A673 (cell line): ENCODE measurements around the gene CDC45. TPM values are rescaled to one million over a fixed set of nuclear protein-coding genes. Genes with fewer than 3 reads are reported as not detected.

Experiments
- BruUV-seq: library from RNA; stranded (reverse); fragments of 400-500 nt; replicated peaks from 2 replicates; lab custom pipeline; 2021; lab: Mats Ljungman, UMichigan
- CTCF ChIA-PET: fragments of 300-600 bp; sonication (Branson Sonifier 250); formaldehyde crosslinking; loops from one replicate; lab custom pipeline; 2022; ENCODE audit warnings: antibody characterized with exemption; lab: Charles Lee
- POLR2A ChIA-PET: fragments of 300-600 bp; sonication (Branson Sonifier 250); formaldehyde crosslinking; loops from one replicate; lab custom pipeline; 2022; ENCODE audit warnings: antibody characterized with exemption; ENCODE audit not compliant: low non-redundant PET; lab: Charles Lee
- DNase-seq: peaks from one replicate; pipeline ENCODE4 v3.0.0-alpha.2; 2015; ENCODE audit warnings: low spot score
- H3K27ac ChIP-seq: fragments of 200-600 bp; sonication (generic); 2 replicates; pipeline ENCODE4 v1.5.1; 2016; ENCODE audit warnings: mixed run types, low read depth, mild to moderate bottlenecking, mixed read lengths, antibody characterized with exemption, low read length; ENCODE audit not compliant: poor library complexity, severe bottlenecking
- H3K27me3 ChIP-seq: fragments of 200-600 bp; sonication (generic); replicated peaks from 2 replicates; pipeline ENCODE4 v1.6.1; 2017; ENCODE audit warnings: mixed run types, low read depth, mild to moderate bottlenecking, mixed read lengths, antibody characterized with exemption, low read length; ENCODE audit not compliant: insufficient read depth, poor library complexity
- H3K36me3 ChIP-seq: fragments of 200-600 bp; sonication (generic); 2 replicates; pipeline ENCODE4 v1.6.1; 2016; ENCODE audit warnings: mixed run types, mild to moderate bottlenecking, mixed read lengths, antibody characterized with exemption, low read length; ENCODE audit not compliant: insufficient read depth, poor library complexity, severe bottlenecking
- H3K4me1 ChIP-seq: fragments of 200-600 bp; sonication (generic); 2 replicates; pipeline ENCODE4 v1.6.1; 2017; ENCODE audit warnings: mixed run types, mild to moderate bottlenecking, mixed read lengths, antibody characterized with exemption, low read length; ENCODE audit not compliant: insufficient read depth, poor library complexity, severe bottlenecking
- H3K4me3 ChIP-seq: fragments of 200-600 bp; sonication (generic); 2 replicates; pipeline ENCODE4 v1.5.1; 2016; ENCODE audit warnings: low read depth, mixed run types, mild to moderate bottlenecking, mixed read lengths, low read length; ENCODE audit not compliant: poor library complexity, severe bottlenecking
- H3K9me3 ChIP-seq: fragments of 200-600 bp; sonication (generic); 2 replicates; pipeline ENCODE4 v1.6.1; 2016; ENCODE audit warnings: mixed run types, low read depth, mild to moderate bottlenecking, mixed read lengths, antibody characterized with exemption, low read length; ENCODE audit not compliant: poor library complexity, severe bottlenecking
- CTCF ChIP-seq: fragments of 300-800, 200-600 bp; sonication (generic); conservative IDR thresholded peaks from 2 replicates; pipeline ENCODE4 v1.5.1; 2017; ENCODE audit warnings: low read depth, mild to moderate bottlenecking, antibody characterized with exemption, low read length, moderate library complexity, mixed read lengths
- EZH2 ChIP-seq: fragments of 200-600 bp; sonication (generic); IDR thresholded peaks from 2 replicates; pipeline ENCODE4 v1.6.1; 2017; ENCODE audit warnings: borderline replicate concordance, low read depth, mild to moderate bottlenecking, mixed read lengths, antibody characterized with exemption, low read length; ENCODE audit not compliant: poor library complexity, severe bottlenecking
- intact Hi-C: fragments of 100-400 bp; cut with micrococcal nuclease; formaldehyde crosslinking; loops from one replicate; pipeline ENCODE4 v1.10.0; 2022; ENCODE audit not compliant: unreplicated experiment
- total RNA-seq: library from RNA; stranded (reverse); gene quantifications from 2 replicates; pipeline ENCODE4 v1.2.3, GENCODE V29; 2021

The CDC45 gene
- total RNA-seq, 1 experiment from 2014 or later, result 79.2 TPM

GRCh38 chr22:19477321-19478044 lies 2.2 kb upstream of the CDC45 start:
- CTCF ChIA-PET, result no interaction called here
- POLR2A ChIA-PET, result no interaction called here
- peak overlapping the region; percentile 99 for H3K27ac ChIP-seq
- DNase-seq, result peak; percentile 28
- no peaks in the 10 kb centered on the region for H3K9me3 ChIP-seq
- H3K27me3 ChIP-seq, result no peaks in the 10 kb centered on the region
- intact Hi-C loops, result loop anchor here (2.0 kb wide), 1 partner anchor 45 kb away; the partner anchor contains the start of gene MRPL40
- peak overlapping the region; percentile 75 for H3K4me3 ChIP-seq
- H3K4me1 ChIP-seq, result peaks cover 9% of the 10 kb centered on the region
- TF ChIP-seq EZH2 (no peak), CTCF (peak; percentile 44)
- BruUV-seq, result TSS peak; percentile 42
- H3K36me3 ChIP-seq, result peaks cover 26% of the 10 kb centered on the region

DNA sequence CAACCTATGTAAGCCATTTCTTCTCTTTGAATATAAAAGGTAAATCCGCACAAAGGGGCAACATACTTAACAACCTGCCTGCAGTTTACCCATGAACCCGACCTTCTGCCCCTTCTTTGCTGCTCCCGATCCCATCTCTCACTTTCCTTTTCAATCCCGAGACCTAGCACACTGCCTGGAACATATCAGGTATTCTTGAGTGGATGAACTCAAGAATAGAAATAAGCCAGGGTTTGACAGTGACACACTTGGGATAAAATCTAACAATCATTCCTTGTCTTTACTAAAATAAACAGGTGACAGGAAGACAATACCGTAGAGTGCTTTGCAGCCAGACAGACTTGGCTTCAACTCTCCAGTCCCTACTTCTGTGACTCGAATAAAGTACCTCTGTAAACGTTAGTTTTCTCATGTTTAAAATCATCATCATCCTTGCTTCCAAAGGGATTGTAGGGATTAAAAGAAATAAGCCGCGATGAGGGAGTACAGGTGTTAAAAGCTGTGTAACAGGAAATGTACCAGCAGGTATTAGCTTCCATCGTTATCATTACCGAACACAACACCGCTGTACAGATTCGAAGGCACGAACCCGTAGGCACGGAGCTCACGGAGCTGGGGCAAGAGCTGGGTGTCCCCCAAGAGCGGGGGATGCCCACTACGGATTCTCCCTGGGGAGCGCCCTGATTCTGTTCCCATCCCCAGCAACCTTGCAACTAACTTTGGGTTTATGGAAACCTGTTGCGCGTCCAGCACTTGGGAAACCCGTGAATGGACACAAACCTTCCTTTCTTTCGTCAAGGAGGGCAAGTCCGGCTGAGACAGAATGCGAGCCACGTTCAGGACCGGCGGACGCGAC lies 1.4 kb upstream of the CDC45 start:
- no peak for TF ChIP-seq EZH2
- H3K4me1 ChIP-seq, result peaks cover 9% of the 10 kb centered on the region
- no peak for DNase-seq
- CTCF ChIA-PET, result no interaction called here
- H3K9me3 ChIP-seq, result no peaks in the 10 kb centered on the region
- POLR2A ChIA-PET, result no interaction called here
- intact Hi-C loops, result loop anchor here (2.0 kb wide), 1 partner anchor 45 kb away; the partner anchor contains the start of gene MRPL40
- H3K4me3 ChIP-seq, result peak overlapping the region; percentile 75
- peak overlapping the region; percentile 99 for H3K27ac ChIP-seq
- no TSS peak for BruUV-seq
- peaks cover 25% of the 10 kb centered on the region for H3K36me3 ChIP-seq
- no peaks in the 10 kb centered on the region for H3K27me3 ChIP-seq

- intact Hi-C loops, result loop anchor here (2.0 kb wide), 1 partner anchor 46 kb away; the partner anchor contains the start of gene MRPL40
- no TSS peak for BruUV-seq
- ChIA-PET POLR2A (no interaction called here), CTCF (no interaction called here)
- Histone ChIP-seq H3K27me3 (no peaks in the 10 kb centered on the region), H3K27ac (peak within 1 kb of the TSS; percentile 99), H3K36me3 (peaks cover 25% of the 10 kb centered on the region), H3K4me1 (peaks cover 9% of the 10 kb centered on the region), H3K4me3 (peak within 1 kb of the TSS; percentile 75), H3K9me3 (no peaks in the 10 kb centered on the region)
- DNase-seq, result peak; percentile 89
- TF ChIP-seq EZH2 (no peak), CTCF (no peak)
Observed at GRCh38 chr22:19478901-19479354, 792 bp upstream of the CDC45 start, which contains the start of gene UFD1. Gene UFD1 (minus strand): TSS chr22:19479193. CDS start chr22:19479085, 108 bp downstream.
